Neural progenitor cell (in vitro differentiated cells): ENCODE results near the gene SYNJ2. TPM values are rescaled to one million over a fixed set of nuclear protein-coding genes. Genes with fewer than 3 reads are reported as not detected.

Experiments
- DNase-seq: peaks from one replicate; pipeline ENCODE4 v3.0.0-alpha.2; 2016; ENCODE audit warnings: low spot score
- H2AFZ ChIP-seq: fragments of 200-600 bp; sonication (generic); replicated peaks from 2 replicates; pipeline ENCODE4 v1.6.1; 2016; ENCODE audit warnings: antibody characterized with exemption
- H3F3A ChIP-seq: fragments of 200-600 bp; sonication (generic); 2 replicates; pipeline ENCODE4 v1.6.1; 2016; ENCODE audit warnings: antibody characterized with exemption, low read depth
- H3K27ac ChIP-seq: fragments of 200-600 bp; sonication (generic); 2 replicates; pipeline ENCODE4 v1.5.1; 2016; ENCODE audit warnings: mild to moderate bottlenecking
- H3K27me3 ChIP-seq: fragments of 200-600 bp; sonication (generic); 2 replicates; pipeline ENCODE4 v1.6.1; 2016; ENCODE audit warnings: mild to moderate bottlenecking, moderate library complexity
- H3K36me3 ChIP-seq: fragments of 200-600 bp; sonication (generic); 2 replicates; pipeline ENCODE4 v1.5.1; 2016
- H3K4me1 ChIP-seq: fragments of 200-600 bp; sonication (generic); 2 replicates; pipeline ENCODE4 v1.6.1; 2016; ENCODE audit warnings: mixed run types
- H3K4me2 ChIP-seq: fragments of 200-600 bp; sonication (generic); 2 replicates; pipeline ENCODE4 v1.6.1; 2016
- H3K4me3 ChIP-seq: fragments of 200-600 bp; sonication (generic); 2 replicates; pipeline ENCODE4 v1.5.1; 2016
- H3K79me2 ChIP-seq: fragments of 200-600 bp; sonication (generic); 2 replicates; pipeline ENCODE4 v1.6.1; 2016; ENCODE audit warnings: low read depth
- H3K9ac ChIP-seq: fragments of 200-600 bp; sonication (generic); 2 replicates; pipeline ENCODE4 v1.6.1; 2016
- H3K9me3 ChIP-seq: fragments of 200-600 bp; sonication (generic); 2 replicates; pipeline ENCODE4 v1.5.1; 2016; ENCODE audit warnings: low read depth
- H4K20me1 ChIP-seq: fragments of 200-600 bp; sonication (generic); 2 replicates; pipeline ENCODE4 v1.6.1; 2016; ENCODE audit warnings: low read depth
- H3K27ac Mint-ChIP-seq: 3 replicates; pipeline ENCODE4 v1.8.0; 2021; ENCODE audit warnings: mixed read lengths
- H3K27me3 Mint-ChIP-seq: 2 replicates; pipeline ENCODE4 v1.8.0; 2022; ENCODE audit warnings: low read depth, mild to moderate bottlenecking, inconsistent platforms, moderate library complexity, mixed read lengths; ENCODE audit not compliant: insufficient read depth
- H3K36me3 Mint-ChIP-seq: 3 replicates; pipeline ENCODE4 v1.8.0; 2021; ENCODE audit warnings: mixed read lengths
- H3K4me1 Mint-ChIP-seq: 3 replicates; pipeline ENCODE4 v1.8.0; 2021; ENCODE audit warnings: mixed read lengths
- H3K4me3 Mint-ChIP-seq: 3 replicates; pipeline ENCODE4 v1.8.0; 2021; ENCODE audit warnings: mild to moderate bottlenecking, moderate library complexity, mixed read lengths
- H3K9me3 Mint-ChIP-seq: 3 replicates; pipeline ENCODE4 v1.8.0; 2020; ENCODE audit warnings: mixed read lengths
- EZH2 ChIP-seq: fragments of 200-600 bp; sonication (generic); IDR thresholded peaks from 2 replicates; pipeline ENCODE4 v1.6.1; 2017; ENCODE audit warnings: antibody characterized with exemption, mild to moderate bottlenecking, moderate library complexity
- EZH2phosphoT487 ChIP-seq: fragments of 200-600 bp; sonication (generic); IDR thresholded peaks from 2 replicates; pipeline ENCODE4 v1.6.1; 2017; ENCODE audit warnings: antibody characterized with exemption
- total RNA-seq: library from RNA; depleted of rRNA; stranded (reverse); fragments of >200 nt; gene quantifications from 2 replicates; pipeline ENCODE4 v1.2.3, GENCODE V29; 2015; ENCODE audit warnings: low replicate concordance
- TF ChIP-seq, protein P1 (sequence below): fragments of 200-600 bp; sonication (generic); IDR thresholded peaks from 2 replicates; pipeline ENCODE4 v1.5.1; 2017; ENCODE audit warnings: antibody characterized with exemption, mild to moderate bottlenecking

Gene SYNJ2
- total RNA-seq, 1 donor from 2014 or later: 4.8 TPM

DNA sequence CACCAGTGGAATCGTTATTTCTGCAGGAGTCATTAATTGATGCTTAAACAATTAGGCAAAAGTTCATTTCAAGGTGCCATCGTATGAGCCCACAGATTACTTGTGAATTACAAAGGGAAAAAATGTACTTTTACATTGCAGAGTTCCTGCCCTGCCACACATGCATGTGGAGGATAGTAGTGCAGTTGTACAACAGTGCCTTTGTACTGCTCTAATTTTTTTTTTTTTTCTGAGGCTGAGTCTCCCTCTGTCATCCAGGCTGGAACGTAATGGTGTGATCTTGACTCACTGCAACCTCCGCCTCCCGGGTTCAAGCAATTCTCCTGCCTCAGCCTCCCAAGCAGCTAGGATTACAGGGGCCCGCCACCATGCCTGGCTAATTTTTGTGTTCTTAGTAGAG lies 26.0 kb upstream of the SYNJ2 start:
- H3K4me1 ChIP-seq: peaks cover 3% of the 10 kb centered on the region
- H3K27ac ChIP-seq: no peak overlapping the region
- H3K9me3 Mint-ChIP-seq: peaks cover 17% of the 10 kb centered on the region
- peaks cover 3% of the 10 kb centered on the region for H3K9me3 ChIP-seq
- no peaks in the 10 kb centered on the region for H3K36me3 ChIP-seq
- H3K36me3 Mint-ChIP-seq: no peaks in the 10 kb centered on the region
- H3K4me3 Mint-ChIP-seq: no peak overlapping the region
- H3K4me3 ChIP-seq: no peak overlapping the region
- H3K27ac Mint-ChIP-seq: no peak overlapping the region
- no peak overlapping the region for H3K9ac ChIP-seq
- TF ChIP-seq EZH2phosphoT487 (no peak), EZH2 (no peak)
- TF ChIP-seq, protein P1, sequence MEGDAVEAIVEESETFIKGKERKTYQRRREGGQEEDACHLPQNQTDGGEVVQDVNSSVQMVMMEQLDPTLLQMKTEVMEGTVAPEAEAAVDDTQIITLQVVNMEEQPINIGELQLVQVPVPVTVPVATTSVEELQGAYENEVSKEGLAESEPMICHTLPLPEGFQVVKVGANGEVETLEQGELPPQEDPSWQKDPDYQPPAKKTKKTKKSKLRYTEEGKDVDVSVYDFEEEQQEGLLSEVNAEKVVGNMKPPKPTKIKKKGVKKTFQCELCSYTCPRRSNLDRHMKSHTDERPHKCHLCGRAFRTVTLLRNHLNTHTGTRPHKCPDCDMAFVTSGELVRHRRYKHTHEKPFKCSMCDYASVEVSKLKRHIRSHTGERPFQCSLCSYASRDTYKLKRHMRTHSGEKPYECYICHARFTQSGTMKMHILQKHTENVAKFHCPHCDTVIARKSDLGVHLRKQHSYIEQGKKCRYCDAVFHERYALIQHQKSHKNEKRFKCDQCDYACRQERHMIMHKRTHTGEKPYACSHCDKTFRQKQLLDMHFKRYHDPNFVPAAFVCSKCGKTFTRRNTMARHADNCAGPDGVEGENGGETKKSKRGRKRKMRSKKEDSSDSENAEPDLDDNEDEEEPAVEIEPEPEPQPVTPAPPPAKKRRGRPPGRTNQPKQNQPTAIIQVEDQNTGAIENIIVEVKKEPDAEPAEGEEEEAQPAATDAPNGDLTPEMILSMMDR: no peak
- H3K79me2 ChIP-seq: no peaks in the 10 kb centered on the region
- H3K4me2 ChIP-seq: no peak overlapping the region
- no peak overlapping the region for H2AFZ ChIP-seq
- DNase-seq: no peak
- H3K27me3 Mint-ChIP-seq: peaks cover 2% of the 10 kb centered on the region
- H3K4me1 Mint-ChIP-seq: no peaks in the 10 kb centered on the region
- no peaks in the 10 kb centered on the region for H4K20me1 ChIP-seq
- no peaks in the 10 kb centered on the region for H3K27me3 ChIP-seq
- peaks cover 4% of the 10 kb centered on the region for H3F3A ChIP-seq

DNA sequence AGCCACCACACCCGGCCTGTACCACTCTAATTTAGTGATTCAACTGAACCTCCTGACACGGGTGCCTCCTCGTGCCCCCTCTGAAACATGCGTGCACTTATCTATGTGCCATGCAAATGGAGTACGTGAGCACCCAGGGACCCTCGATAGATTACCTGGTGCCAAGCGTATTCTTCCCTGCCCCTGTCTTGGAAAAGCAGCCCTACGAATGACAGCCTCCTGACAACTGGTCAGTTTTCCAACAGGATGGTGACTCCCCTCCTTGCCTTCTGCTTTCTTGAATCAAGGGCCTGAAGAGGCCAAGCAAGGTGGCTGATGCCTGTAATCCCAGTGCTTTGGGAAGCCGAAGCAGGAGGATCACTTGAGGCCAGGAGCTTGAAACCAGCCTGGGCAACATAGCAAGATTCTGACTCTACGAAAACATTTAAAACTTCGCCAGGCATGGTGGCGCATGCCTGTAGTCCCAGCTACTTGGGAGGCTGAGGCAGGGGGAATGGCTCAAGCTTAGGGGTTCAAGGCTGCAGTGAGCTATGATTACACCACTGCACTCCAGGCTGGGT lies 25.4 kb upstream of the SYNJ2 start:
- TF ChIP-seq, protein P1: no peak
- TF ChIP-seq EZH2 (no peak), EZH2phosphoT487 (no peak)
- H3K27me3 ChIP-seq: no peaks in the 10 kb centered on the region
- no peak overlapping the region for H3K4me2 ChIP-seq
- H3K4me3 Mint-ChIP-seq: no peak overlapping the region
- no peak for DNase-seq
- H3K79me2 ChIP-seq: no peaks in the 10 kb centered on the region
- H3K9me3 ChIP-seq: peaks cover 3% of the 10 kb centered on the region
- H4K20me1 ChIP-seq: no peaks in the 10 kb centered on the region
- no peak overlapping the region for H3K27ac ChIP-seq
- peaks cover 4% of the 10 kb centered on the region for H3F3A ChIP-seq
- no peaks in the 10 kb centered on the region for H3K36me3 Mint-ChIP-seq
- H3K36me3 ChIP-seq: no peaks in the 10 kb centered on the region
- no peaks in the 10 kb centered on the region for H3K4me1 Mint-ChIP-seq
- no peak overlapping the region for H3K9ac ChIP-seq
- H3K27me3 Mint-ChIP-seq: peaks cover 2% of the 10 kb centered on the region
- no peak overlapping the region for H3K4me3 ChIP-seq
- H3K4me1 ChIP-seq: peaks cover 3% of the 10 kb centered on the region
- H3K9me3 Mint-ChIP-seq: peaks cover 17% of the 10 kb centered on the region
- no peak overlapping the region for H3K27ac Mint-ChIP-seq
- no peak overlapping the region for H2AFZ ChIP-seq

DNA sequence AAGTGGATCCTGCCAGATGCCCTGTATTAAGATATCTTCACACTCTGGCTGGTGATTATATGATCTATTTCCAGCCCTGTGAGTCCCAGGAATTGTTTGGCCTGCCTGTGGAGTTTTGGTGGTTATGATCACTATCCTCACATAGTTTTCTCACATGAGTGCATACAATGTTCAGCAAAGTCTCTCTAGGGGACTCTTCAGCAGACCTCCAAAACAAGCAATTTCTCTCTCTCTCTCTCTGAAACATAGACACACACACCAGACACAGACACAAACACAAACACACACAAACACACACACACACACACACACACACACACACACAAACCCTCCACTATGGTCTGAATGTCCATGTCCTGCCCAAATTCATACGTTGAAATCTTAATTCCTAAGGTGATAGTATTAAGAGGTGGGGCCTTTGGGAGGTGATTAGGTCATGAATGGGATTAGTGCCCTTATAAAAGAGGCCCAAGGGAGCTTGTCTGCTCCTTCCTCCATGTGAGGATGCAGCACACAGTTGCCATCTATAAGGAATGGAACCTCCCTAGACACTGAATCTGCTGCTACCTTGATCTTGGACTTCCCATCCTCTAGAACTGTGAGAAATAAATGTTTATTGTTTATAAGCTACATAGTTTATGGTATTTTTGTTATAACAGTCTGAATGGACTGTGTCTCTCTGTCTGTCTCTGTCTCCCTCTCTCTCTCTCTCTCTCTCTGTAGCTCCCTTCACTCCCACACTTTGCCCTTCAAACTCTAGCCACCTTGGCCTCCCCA lies 22.0 kb upstream of the SYNJ2 start:
- DNase-seq: no peak
- Histone ChIP-seq H4K20me1 (no peaks in the 10 kb centered on the region), H3K4me2 (no peak overlapping the region), H3K79me2 (no peaks in the 10 kb centered on the region), H3K27me3 (no peaks in the 10 kb centered on the region), H3K9ac (no peak overlapping the region), H3K4me1 (no peaks in the 10 kb centered on the region), H3K36me3 (no peaks in the 10 kb centered on the region), H3K27ac (no peak overlapping the region), H3K9me3 (peaks cover 3% of the 10 kb centered on the region), H2AFZ (no peak overlapping the region), H3F3A (no peaks in the 10 kb centered on the region), H3K4me3 (no peak overlapping the region)
- TF ChIP-seq EZH2phosphoT487 (no peak), EZH2 (no peak)
- TF ChIP-seq, protein P1: no peak
- Mint-ChIP-seq H3K36me3 (no peaks in the 10 kb centered on the region), H3K9me3 (peaks cover 17% of the 10 kb centered on the region), H3K27ac (no peak overlapping the region), H3K4me3 (no peak overlapping the region), H3K27me3 (peaks cover 2% of the 10 kb centered on the region), H3K4me1 (no peaks in the 10 kb centered on the region)
